GM19395 (cell line): ENCODE measurements around the gene PLA2R1.

Source experiments
- ATAC-seq: cut with Tn5 transposase; IDR thresholded peaks from one replicate; pipeline ENCODE4 v1.9.1; 2021; ENCODE audit warnings: mild to moderate bottlenecking, moderate library complexity; ENCODE audit not compliant: unreplicated experiment

The PLA2R1 gene

DNA sequence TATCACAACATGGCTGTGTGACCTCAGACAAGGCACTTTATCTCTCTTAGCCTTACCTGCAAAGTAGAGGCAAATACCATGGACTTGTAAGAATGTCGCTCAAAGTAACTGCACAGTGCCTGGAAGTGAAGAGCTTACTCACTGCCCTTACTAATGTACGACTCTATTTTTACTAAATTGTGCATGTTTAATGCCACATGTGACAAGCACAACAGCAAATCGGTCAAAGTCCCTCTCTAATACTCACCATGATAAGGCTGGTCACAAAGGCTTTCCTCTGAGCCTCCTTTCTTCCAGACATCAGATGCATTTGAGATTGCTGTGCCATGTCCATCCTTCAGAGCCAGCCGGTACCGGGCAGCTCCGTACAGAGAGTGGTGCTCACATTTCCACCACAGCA, 164.0 kb downstream of the PLA2R1 start:
- no peak for ATAC-seq

DNA sequence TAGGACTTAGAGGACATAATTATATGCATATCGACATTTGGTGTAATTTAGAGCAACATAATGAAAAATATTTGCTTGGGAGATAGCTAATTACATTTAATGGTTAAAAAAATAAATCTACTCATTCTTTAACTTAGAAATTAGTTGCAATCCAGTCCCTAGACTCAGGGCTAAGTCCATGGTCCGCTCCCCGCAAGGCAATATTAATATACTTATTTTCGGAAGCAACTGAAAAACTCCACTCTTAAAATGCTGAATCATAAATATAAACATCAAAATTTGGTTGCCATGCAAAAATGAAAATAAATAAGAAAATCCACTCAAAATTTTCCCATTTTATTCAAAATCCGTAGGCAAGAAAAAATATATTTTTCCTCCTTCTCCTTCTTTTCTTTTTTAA, 164.7 kb downstream of the PLA2R1 start:
- ATAC-seq = no peak

DNA sequence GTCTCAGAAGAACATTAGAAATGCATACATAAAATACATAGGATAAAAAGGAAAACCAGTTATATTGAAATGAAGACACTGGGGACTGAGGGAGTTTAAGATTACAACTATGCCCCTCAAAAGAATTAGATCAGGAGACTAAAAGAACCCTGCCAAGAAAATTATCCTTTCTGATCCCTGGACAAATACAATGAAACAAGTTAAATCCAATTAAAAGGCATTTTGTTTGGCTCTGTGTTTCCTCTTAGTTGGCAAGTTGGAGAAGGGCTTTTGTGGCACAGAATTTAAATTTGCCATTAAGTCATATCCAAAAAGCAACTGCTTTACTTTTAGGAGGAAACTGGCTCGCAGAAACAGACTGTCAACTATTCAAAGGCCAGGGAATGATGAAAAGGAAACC, 165.3 kb downstream of the PLA2R1 start:
- ATAC-seq = no peak

DNA sequence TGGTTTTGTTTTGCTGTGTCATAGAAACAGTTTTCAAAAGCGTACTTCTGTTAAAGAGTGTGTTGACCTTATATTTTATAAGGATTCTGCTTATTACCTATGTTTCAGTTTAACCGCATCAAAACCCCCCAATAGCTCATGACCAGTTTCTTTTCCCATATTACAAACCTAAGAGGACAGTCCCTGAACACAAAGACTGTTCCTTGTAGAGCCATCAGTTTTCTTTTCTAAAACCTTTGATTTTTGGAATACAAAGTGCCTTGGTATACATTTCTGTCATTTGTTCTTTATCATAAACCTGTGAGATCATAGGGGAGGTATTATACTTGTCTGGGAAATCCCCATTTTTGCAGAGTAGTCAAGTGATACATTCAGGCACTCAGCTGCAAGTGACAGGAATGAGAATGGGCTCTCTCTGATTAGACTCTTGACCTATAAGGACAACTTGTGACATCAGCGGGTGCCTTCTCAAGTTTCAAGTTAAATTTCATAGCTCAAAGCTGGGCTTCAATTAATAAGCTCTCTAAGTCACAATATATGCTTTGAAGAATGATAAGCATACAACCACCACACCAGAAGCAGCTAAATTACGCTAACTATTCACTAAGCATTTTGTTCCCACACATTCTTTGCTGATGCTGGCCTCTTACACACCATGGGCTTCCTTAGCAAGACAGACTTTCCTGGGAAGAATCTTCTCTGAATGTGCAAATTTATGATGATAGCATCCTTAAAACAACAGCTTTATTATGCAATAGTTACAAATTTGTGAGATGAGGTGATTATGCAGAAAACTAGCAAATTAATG, 167.0 kb downstream of the PLA2R1 start:
- ATAC-seq = peak; percentile 60

DNA sequence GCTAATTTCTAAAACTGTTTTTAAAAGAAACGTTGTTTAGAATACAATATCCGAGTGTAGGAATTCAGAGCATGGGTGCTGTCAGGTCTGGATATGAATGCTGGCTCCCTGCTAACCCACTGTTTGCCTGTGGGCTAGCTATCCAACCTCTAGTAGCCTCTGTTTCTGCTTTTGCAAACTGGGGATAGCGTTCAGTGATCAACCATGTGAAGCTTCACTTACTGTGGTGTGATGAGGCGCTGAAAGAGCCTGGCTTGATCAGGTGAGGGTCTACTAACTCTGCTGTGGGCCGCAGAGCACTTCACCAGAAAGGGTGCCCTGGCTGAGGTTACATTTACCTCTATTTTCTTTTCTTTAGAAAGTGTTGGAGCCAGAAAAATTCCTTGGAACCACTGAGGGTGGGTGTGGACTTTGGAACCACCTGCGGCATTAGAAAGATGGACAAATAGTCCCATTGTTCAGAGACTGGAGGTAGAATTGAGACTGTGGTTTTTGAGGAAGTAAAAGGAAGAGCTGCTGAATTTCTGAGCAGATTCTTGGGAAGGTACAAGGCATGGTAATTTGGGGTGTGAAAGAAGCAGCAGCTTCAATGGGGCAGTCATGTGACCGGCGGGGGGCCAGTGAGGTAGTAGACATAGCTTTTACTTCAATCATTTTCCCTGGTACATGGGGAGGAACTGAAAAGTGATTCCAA, 168.1 kb downstream of the PLA2R1 start:
- no peak for ATAC-seq

DNA sequence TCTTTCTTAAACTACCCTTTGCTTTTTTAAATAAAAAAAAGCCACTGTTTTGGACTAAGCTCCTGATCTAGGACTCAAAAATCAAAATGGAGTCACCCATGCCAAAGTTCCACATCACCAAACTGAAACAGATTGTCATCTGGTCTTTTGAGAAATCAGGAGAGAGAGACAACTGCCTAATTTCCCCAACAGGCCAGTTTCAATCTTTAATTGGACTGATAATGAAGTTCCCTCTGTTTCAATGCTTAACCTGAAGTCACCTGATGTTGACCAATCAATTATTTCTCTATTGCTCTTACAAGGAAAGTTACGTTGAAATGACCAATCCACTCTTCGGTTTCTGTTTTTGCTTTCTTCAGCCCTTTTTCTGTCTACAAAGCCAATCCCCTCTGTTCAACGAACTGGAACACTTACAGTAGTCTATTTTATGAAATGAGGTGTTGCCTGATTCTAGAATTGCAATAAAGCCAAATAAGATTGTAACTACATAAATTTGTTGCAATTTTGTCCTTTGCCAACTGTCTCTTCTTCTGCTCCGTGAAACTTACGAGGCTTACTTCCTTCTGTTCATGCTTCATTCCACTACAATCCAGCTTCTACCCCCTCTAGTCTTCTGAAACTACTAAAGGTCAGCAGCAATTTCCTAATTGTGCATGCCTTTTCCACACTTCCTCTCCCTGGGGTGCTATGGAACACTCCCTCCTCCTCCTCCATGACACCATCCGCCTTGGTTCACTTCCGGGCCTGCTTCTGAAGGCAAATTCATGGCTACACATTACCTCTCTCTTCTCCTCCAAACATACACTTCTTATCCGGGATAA, 169.2 kb downstream of the PLA2R1 start:
- no peak for ATAC-seq

DNA sequence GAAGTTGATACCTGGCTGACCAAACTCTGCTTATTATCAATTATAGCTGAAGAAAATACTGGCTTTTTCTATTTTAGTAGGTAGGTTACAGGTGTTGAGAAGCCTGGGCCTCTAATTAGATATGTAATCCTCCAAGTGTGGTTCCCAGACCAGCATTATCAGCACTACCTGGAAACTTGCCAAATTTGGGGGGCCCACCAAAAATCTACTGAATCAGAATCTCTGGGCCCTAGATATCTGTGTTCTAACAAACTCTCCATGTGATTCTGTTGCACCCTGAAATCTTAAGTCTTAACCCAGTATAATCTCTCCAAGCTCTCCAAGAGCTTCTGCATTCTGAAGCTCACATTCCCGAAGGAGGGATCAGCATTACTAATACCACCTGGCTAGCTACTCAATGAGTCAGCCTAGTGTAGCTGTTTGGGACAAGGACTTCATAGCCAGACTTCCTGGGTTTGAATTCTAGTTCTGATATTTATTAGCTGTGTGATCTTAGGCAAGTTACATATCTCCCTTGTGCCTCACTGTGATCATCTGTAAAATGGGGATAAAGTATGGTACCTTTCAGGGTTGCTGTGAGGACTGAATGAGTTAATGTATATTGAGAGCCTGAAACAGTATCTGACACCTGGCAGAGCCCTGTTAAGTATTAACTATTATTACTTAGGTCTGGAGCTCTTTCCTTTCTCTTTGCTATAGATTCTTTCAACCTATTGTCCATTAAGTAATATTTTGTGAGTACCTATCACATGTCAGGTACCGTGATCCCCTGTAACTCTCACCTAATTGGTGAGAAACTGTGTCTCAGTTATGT, 170.3 kb downstream of the PLA2R1 start:
- peak; percentile 25 for ATAC-seq

DNA sequence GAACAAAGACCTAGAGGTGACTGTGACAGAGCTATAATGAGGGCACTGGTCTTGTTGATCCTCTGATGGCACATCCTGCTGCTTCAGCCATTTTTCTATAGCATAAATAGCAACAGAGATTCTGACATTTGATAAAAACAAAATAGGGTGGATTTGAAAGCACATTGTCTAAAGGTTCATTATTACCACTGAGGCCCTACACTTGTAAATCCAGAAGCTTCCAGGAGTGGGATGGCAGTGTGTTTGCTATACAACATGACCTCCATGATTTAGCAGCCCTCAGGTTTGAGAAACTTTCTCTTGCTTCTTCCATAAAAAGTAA, 171.2 kb downstream of the PLA2R1 start:
- no peak for ATAC-seq

DNA sequence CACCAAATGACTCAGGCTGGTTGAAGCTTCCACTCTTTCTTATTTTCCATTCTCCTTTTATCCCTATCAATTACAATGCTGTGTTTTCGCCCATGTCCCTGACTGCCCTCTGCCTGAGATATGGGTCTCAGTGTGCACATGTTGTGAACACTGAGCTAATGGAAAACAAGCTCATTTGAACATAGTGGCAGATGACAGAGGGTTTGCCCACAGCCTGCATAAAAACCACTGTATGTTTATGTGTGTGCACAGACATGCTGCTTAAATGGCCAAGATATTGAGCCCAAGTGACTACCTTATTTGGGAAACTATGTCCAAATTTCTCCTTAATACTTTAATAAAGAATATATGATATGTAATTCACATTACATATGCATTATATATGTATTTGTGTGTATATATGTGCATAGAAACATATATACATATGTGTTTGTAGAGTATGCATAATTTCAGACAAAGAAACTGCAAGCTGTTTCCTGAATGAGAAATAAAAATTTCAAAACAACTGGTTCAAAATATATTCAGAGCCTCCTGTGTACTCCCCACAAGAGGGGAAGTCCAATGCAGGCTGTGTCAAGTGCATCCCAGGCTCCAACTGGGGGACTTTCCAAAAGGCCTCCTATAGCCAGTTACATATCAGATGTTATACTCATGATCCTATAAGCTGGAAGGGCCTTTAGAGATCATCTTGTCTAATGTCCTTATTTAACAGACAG, 171.7 kb downstream of the PLA2R1 start:
- no peak for ATAC-seq

DNA sequence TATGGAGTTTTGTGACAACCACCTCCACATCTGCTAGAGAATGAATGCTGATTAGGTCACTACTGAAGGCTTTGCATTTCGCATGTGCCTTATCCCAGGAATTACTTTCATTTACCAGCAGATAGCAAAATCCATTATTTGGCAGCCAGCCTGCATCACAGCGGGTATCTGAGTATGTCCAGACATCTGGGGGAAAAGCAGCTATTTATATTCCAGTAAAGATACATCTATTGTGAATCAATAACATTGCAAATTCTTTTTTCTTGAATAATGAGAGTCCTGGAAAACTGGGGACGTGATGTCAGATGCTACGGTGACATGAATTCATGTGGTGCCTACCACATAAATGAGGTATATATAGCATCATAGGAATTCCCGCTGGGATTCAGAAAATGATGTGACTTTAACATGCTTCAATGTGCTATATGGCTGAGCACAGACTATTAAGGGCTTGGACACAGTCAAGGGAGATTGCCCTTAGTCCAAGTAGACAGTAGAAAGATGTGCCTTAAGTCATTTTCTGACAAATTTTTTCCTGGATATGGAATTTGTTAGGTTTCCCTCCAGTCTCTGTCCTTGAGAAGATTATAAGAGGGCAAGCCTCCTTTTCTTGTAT, 180.2 kb downstream of the PLA2R1 start:
- no peak for ATAC-seq
